GM13976 (cell line): ENCODE results near the gene VAT1L.

Experiments
- DNase-seq: peaks from one replicate; pipeline ENCODE4 v3.0.0; 2012; ENCODE audit warnings: low spot score
- CTCF ChIP-seq: IDR thresholded peaks from 2 replicates; pipeline ENCODE4 v1.5.1; 2012; ENCODE audit warnings: borderline replicate concordance, mild to moderate bottlenecking; ENCODE audit not compliant: insufficient read depth; ENCODE audit errors: extremely low read depth, missing control alignments, control extremely low read depth
- in situ Hi-C: fragments of 300-500 bp; cut with MboI; formaldehyde crosslinking; loops from one replicate; pipeline ENCODE4 v1.12.0; 2022; ENCODE audit warnings: low sequenced_read_pairs, mixed read lengths, inconsistent platforms; ENCODE audit not compliant: unreplicated experiment

The VAT1L gene

DNA sequence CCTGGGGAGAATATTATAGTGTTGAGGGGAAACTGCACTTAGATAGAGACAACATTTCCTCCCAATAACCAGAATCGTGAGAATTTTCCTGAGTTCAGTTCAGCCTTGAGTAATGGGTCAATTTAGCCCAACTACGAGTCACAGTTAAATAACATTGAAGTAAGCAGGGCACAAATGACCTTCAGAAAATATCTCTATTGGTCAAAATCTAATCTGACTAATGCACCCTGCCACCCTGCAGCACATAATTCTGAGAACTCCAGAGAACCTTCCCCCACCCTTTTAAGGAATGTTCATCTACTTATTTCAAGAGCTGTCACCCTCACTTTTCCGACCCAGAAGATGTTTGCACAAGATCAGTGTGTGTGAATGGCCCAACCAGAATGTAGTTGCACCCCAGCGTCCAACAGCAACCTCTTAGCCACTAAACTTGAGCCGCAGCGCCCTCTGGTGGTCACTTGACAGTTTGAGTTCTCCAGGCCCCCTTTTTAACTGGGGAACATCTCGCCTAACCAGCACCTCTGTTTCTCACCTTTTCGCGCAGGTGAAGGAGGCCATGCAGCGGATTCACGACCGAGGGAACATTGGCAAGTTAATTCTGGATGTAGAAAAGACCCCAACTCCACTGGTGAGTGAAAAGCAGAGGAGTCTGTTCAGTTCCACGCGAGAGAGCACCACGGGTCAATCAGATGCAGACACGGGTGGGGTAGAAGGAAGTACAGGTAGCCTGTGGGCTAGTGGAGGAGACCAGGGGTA lies 183.1 kb downstream of the VAT1L start:
- peak; percentile 78 for TF ChIP-seq CTCF
- in situ Hi-C loops = loop anchor here (10.0 to 25.0 kb wide), 2 partner anchors 297 to 734 kb away; no protein-coding TSS in a partner anchor
- peak; percentile 72 for DNase-seq

DNA sequence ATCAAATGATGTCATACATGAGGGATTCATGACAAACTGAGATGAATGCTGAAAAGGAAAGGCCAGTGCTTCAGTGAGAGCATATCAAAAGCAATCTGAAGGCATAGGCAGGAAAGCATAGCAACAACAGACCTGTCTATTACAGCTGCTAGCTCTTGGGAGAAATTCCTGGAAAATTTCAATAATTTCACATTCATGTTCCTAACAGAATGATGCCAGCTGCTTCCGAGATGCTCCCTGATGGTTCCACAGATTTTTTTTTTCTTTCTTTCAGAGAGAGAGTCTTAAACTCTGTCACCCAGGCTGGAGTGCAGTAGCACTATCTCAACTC lies 183.7 kb downstream of the VAT1L start:
- in situ Hi-C loops = loop anchor here (10.0 to 25.0 kb wide), 2 partner anchors 297 to 735 kb away; no protein-coding TSS in a partner anchor
- no peak for DNase-seq
- TF ChIP-seq CTCF = no peak

- in situ Hi-C loops = loop anchor here (10.0 to 25.0 kb wide), 2 partner anchors 300 to 738 kb away; no protein-coding TSS in a partner anchor
- TF ChIP-seq CTCF = no peak
- DNase-seq = no peak
Observed at GRCh38 chr16:77974883-77975282, 186.5 kb downstream of the VAT1L start.

DNA sequence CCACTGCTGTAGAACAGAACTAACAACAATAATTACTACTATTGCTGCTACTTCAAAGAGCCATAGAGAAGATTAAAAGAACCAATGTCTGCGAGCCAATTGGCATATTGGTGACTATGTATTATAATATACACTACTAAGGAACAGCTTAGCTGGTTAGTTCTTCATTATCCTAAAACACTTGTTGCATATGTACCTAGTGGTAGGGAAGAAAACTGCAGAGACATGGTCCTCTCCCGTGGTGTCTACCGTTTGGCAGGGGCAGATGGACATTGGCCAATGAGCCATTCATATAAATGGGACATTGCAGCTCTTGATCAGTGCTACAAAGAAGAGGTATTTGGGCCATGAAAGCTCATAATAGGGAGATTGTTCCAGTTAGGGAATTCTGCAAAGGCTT lies 187.6 kb downstream of the VAT1L start:
- no peak for DNase-seq
- in situ Hi-C loops = loop anchor here (10.0 kb wide), 1 partner anchor 301 kb away; no protein-coding TSS in a partner anchor
- TF ChIP-seq CTCF = no peak

DNA sequence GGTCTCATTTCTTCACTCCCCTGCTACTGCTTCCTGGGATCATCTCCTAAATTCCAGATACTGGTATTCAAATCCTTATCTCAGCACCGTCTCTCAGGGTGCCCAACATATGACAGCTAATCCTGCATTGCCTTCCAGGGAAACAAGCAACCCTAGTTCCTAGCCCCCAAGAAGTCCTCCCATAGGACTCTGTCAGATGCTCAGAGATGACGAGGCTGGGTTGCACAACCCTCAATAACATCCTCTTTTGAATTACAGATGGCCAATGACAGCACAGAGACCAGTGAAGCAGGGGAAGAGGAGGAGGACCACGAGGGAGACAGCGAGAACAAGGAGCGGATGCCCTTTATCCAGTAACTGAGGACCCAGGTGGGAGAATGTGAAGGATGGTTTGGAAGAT lies 189.0 kb downstream of the VAT1L start:
- no peak for DNase-seq
- in situ Hi-C loops = loop anchor here (10.0 kb wide), 1 partner anchor 303 kb away; no protein-coding TSS in a partner anchor
- no peak for TF ChIP-seq CTCF

GRCh38 chr16:77985111-77985510 lies 196.7 kb downstream of the VAT1L start:
- in situ Hi-C loops = no loop called here
- TF ChIP-seq CTCF = no peak
- DNase-seq = no peak
